ENCODE results near the gene PCDH9.

DNA sequence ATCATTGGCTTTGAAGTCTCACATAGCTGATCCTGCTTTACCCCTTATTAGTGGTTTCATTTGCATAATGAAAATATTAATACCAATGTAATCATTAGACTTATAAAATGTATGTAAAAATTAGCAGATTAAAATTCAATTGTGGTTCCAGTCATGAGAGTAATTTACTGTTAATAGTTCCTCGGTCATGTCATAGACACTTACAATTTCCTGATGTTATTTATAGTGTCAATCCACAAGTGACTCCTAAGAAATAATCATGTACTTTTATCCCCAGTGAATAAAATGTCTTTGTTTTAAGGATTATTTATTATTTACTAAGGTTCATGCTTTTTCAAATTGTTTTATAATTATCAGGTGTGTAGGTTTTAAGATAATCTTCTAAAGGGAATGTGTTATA is 138.5 kb downstream of the PCDH9 start:
- TF ChIP-seq POLR2AphosphoS5 (IDR thresholded peaks at IDR 0.05; ENCODE audit: low read depth, low read length) (no peak), FOXK2 (IDR thresholded peaks at IDR 0.05) (no peak), REXO4 (CRISPR knock-in tag; IDR thresholded peaks at IDR 0.05; ENCODE audit: borderline replicate concordance) (no peak), NFYC (CRISPR knock-in tag; IDR thresholded peaks at IDR 0.05) (no peak), GABPA (IDR thresholded peaks at IDR 0.05; ENCODE audit: low read depth, low read length) (no peak), GABPA (CRISPR knock-in tag; IDR thresholded peaks at IDR 0.05; ENCODE audit: low read depth) (no peak), MTA3 (CRISPR knock-in tag; IDR thresholded peaks at IDR 0.05) (no peak), THAP7 (CRISPR knock-in tag; IDR thresholded peaks at IDR 0.05) (no peak)
- TF ChIP-seq, protein P1, sequence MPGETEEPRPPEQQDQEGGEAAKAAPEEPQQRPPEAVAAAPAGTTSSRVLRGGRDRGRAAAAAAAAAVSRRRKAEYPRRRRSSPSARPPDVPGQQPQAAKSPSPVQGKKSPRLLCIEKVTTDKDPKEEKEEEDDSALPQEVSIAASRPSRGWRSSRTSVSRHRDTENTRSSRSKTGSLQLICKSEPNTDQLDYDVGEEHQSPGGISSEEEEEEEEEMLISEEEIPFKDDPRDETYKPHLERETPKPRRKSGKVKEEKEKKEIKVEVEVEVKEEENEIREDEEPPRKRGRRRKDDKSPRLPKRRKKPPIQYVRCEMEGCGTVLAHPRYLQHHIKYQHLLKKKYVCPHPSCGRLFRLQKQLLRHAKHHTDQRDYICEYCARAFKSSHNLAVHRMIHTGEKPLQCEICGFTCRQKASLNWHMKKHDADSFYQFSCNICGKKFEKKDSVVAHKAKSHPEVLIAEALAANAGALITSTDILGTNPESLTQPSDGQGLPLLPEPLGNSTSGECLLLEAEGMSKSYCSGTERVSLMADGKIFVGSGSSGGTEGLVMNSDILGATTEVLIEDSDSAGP (CRISPR knock-in tag; IDR thresholded peaks at IDR 0.05; ENCODE audit: borderline replicate concordance): no peak
- TF ChIP-seq, protein P2, sequence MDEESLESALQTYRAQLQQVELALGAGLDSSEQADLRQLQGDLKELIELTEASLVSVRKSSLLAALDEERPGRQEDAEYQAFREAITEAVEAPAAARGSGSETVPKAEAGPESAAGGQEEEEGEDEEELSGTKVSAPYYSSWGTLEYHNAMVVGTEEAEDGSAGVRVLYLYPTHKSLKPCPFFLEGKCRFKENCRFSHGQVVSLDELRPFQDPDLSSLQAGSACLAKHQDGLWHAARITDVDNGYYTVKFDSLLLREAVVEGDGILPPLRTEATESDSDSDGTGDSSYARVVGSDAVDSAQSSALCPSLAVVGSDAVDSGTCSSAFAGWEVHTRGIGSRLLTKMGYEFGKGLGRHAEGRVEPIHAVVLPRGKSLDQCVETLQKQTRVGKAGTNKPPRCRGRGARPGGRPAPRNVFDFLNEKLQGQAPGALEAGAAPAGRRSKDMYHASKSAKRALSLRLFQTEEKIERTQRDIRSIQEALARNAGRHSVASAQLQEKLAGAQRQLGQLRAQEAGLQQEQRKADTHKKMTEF (CRISPR knock-in tag; IDR thresholded peaks at IDR 0.05): no peak
